Right atrium auricular region (tissue), 2 donors: ENCODE data around the gene C22orf23. TPM values are rescaled to one million over a fixed set of nuclear protein-coding genes. Genes with fewer than 3 reads are reported as not detected.

Experiments used
- DNase-seq: peaks from one replicate; pipeline ENCODE4 v3.0.0-alpha.2; 2019; ENCODE audit warnings: low spot score
- H3K27ac ChIP-seq, 2 donors: fragments of 200-600 bp; sonication (generic); 1 replicate in 1 of 2; 2 replicates in 1 of 2; pipeline ENCODE4 v1.5.1; 2016 to 2019
- H3K27me3 ChIP-seq, 2 donors: fragments of 200-600 bp; sonication (generic); one replicate each; pipeline versions ENCODE4 v1.5.1 to v1.6.0; 2017 to 2019
- H3K36me3 ChIP-seq: fragments of 200-600 bp; sonication (generic); one replicate; pipeline ENCODE4 v1.5.1; 2016
- H3K4me1 ChIP-seq, 2 donors: fragments of 200-600 bp; sonication (generic); one replicate each; pipeline versions ENCODE4 v1.5.1 to v1.6.0; 2017 to 2019
- H3K4me3 ChIP-seq, 2 donors: fragments of 200-600 bp; sonication (generic); 1 replicate in 1 of 2; 2 replicates in 1 of 2; pipeline ENCODE4 v1.5.1; 2017 to 2019; ENCODE audit warnings: mild to moderate bottlenecking in 1 of 2, moderate library complexity in 1 of 2
- H3K9me3 ChIP-seq, 2 donors: fragments of 200-600 bp; sonication (generic); one replicate each; pipeline ENCODE4 v1.5.1; 2019
- total RNA-seq, 2 donors: library from RNA; depleted of rRNA; stranded (reverse); fragments of >200 nt; gene quantifications; one replicate each; pipeline ENCODE4 v1.1.0, GENCODE V29; 2016
- TF ChIP-seq, protein P1 (sequence below), 2 donors: fragments of 200-600 bp; sonication (generic); IDR thresholded peaks; one replicate each; pipeline ENCODE4 v1.5.1; 2019; ENCODE audit warnings: antibody characterized with exemption in 2 of 2

C22orf23 gene
- total RNA-seq, 2 donors from 2014 or later, result 0.39 TPM; not detected in 1

DNA sequence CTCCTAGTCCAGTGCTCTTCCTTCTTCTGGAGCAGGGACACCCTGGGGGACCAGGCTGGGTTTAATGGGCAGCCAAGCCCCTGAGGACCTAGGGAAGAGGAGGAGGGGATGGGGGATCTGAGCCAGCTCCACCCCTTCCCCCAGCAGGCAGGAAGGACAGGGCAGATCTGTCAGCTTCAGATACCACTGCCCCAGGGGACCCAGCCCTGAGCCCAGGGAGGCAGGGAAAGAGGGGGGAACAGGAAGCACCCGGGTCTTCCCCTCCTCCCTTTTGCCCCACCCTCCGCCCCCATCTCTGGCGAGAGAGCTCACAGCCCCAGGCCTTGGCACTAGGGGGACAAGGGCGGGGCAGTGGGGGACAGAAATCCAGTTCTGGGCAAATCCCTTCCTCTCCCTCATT lies 42.7 kb upstream of the C22orf23 start:
- H3K9me3 ChIP-seq, result no peaks in the 10 kb centered on the region
- H3K4me1 ChIP-seq, result peaks cover 0 to 11% of the 10 kb centered on the region in 2 donors
- DNase-seq, result no peak
- H3K27me3 ChIP-seq, result no peaks in the 10 kb centered on the region
- no peak overlapping the region for H3K4me3 ChIP-seq
- H3K36me3 ChIP-seq, result no peaks in the 10 kb centered on the region
- H3K27ac ChIP-seq, result no peak overlapping the region
- TF ChIP-seq, protein P1, sequence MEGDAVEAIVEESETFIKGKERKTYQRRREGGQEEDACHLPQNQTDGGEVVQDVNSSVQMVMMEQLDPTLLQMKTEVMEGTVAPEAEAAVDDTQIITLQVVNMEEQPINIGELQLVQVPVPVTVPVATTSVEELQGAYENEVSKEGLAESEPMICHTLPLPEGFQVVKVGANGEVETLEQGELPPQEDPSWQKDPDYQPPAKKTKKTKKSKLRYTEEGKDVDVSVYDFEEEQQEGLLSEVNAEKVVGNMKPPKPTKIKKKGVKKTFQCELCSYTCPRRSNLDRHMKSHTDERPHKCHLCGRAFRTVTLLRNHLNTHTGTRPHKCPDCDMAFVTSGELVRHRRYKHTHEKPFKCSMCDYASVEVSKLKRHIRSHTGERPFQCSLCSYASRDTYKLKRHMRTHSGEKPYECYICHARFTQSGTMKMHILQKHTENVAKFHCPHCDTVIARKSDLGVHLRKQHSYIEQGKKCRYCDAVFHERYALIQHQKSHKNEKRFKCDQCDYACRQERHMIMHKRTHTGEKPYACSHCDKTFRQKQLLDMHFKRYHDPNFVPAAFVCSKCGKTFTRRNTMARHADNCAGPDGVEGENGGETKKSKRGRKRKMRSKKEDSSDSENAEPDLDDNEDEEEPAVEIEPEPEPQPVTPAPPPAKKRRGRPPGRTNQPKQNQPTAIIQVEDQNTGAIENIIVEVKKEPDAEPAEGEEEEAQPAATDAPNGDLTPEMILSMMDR (IDR thresholded peaks at IDR 0.05), result no peak

DNA sequence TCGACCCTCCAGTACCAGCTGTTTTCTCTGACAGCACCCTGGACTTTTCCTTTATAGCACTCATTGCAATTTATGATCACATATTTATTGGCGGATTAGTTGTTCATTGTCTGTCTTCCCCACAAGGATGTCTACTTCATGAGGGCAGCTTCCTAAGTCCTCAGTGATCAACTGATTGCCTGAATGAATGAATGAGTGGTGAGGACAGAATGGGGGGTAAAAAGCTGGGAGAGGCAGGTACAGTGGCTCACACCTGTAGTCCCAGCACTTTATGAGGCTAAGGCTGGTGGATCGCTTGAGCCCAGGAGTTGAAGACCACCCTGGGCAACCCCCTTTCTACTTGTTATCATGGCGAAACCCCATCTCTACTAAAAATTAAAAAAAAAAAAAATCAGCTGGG lies 42.1 kb upstream of the C22orf23 start:
- TF ChIP-seq, protein P1 (IDR thresholded peaks at IDR 0.05), result no peak
- H3K36me3 ChIP-seq, result no peaks in the 10 kb centered on the region
- no peak overlapping the region for H3K27ac ChIP-seq
- DNase-seq, result no peak
- no peaks in the 10 kb centered on the region for H3K9me3 ChIP-seq
- peaks cover 0 to 11% of the 10 kb centered on the region in 2 donors for H3K4me1 ChIP-seq
- no peaks in the 10 kb centered on the region for H3K27me3 ChIP-seq
- H3K4me3 ChIP-seq, result no peak overlapping the region

DNA sequence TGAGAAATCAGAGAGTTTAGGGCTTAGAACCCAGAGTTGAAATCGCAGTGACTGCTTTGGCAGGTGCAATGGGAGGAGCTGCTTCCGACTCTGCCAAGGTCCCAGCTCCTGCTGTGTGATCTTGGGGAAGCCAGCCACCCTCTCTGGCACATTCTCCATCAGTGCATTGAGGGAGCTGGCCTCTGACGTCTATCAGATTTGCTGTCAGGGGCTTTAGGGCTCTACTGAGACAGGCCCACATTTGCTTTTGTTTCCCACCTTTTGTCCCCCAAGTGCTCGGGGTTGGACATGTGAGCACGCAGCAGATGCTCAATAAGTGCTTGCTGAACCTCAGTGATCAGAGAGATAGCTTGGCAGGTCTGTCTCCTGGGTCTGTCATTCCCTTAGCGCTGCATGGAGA lies 41.6 kb upstream of the C22orf23 start:
- H3K27ac ChIP-seq, result no peak overlapping the region
- TF ChIP-seq, protein P1 (IDR thresholded peaks at IDR 0.05), result no peak
- H3K4me1 ChIP-seq, result peaks cover 0 to 13% of the 10 kb centered on the region in 2 donors
- H3K4me3 ChIP-seq, result no peak overlapping the region
- DNase-seq, result no peak
- no peaks in the 10 kb centered on the region for H3K27me3 ChIP-seq
- H3K9me3 ChIP-seq, result no peaks in the 10 kb centered on the region
- H3K36me3 ChIP-seq, result no peaks in the 10 kb centered on the region

DNA sequence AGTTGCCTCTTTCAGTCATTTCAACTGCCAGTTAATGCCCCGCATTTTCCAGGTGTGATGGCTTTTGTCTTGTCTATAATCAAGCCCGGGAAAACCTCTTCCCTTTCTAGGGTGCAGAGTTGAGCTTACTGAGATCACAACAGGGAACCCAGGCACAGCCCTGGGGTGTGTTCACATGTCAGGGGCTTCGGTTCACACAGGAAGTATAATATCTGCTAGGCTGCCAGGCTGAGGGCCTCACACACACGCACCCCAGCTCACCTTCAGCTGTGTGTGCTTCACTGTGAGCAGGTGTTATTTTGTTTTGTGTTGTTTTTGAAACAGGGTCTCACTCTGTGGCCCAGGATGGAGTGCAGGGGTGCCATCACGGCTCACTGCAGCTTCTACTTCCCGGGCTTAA lies 40.6 kb upstream of the C22orf23 start:
- H3K27me3 ChIP-seq, result no peaks in the 10 kb centered on the region
- H3K4me1 ChIP-seq, result peaks cover 0 to 12% of the 10 kb centered on the region in 2 donors
- H3K27ac ChIP-seq, result no peak overlapping the region
- DNase-seq, result no peak
- no peaks in the 10 kb centered on the region for H3K9me3 ChIP-seq
- TF ChIP-seq, protein P1 (IDR thresholded peaks at IDR 0.05), result no peak
- no peaks in the 10 kb centered on the region for H3K36me3 ChIP-seq
- H3K4me3 ChIP-seq, result no peak overlapping the region

DNA sequence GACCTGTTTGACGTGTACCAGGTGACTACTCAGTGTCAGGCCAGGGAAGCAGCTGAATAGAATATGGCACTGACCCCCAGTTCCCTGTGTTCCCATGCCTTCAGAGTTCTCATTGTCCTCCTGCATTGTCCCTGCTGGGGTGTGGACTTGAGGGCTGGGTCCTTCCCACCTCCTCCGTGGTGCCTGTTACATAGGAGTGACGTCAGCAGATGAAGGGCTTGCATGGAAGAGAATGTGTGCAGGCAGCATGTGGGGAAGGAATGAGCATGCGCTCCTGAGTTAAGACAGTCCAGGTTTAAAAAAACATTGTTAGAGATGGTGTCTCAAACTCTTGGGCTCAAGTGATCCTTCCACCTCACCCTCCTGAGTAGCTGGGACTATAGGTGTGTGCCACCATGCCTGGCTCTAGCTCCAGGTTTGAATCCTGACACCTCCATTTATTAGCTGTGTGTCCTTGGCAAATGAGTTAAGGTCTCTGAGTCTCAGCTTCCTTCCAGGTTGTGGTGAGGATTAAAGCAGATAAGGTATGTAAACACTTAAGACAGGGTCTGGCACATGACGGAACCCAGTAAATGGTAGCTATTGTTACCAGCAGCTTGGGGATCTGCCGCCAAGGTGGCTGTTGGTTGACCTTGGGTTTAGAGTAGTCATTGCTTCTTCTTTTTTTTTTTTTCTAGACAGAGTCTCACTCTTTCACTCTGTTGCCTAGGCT lies 38.5 kb upstream of the C22orf23 start:
- no peak for DNase-seq
- H3K36me3 ChIP-seq, result no peaks in the 10 kb centered on the region
- H3K4me1 ChIP-seq, result peaks cover 0 to 12% of the 10 kb centered on the region in 2 donors
- H3K27me3 ChIP-seq, result no peaks in the 10 kb centered on the region
- no peaks in the 10 kb centered on the region for H3K9me3 ChIP-seq
- H3K27ac ChIP-seq, result no peak overlapping the region
- TF ChIP-seq, protein P1 (IDR thresholded peaks at IDR 0.05), result no peak
- H3K4me3 ChIP-seq, result no peak overlapping the region

DNA sequence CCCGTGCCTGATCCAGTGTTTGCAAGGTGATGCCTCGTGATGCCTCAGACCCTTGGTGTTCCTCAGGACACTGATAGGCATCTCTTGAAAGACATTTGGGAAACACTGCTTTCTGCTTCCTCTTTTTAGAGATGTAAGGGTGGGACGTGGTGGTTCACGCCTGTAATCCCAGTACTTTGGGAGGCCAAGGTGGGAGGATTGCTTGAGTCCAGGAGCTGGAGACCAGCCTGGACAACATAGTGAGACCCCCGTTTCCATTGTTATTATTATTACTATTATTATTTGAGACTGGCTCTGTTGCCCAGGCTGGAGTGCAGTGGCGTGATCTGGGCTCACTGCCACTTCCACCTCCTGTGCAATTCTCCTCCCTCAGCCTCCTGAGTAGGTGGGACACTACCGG lies 37.5 kb upstream of the C22orf23 start:
- H3K27me3 ChIP-seq, result no peaks in the 10 kb centered on the region
- TF ChIP-seq, protein P1 (IDR thresholded peaks at IDR 0.05), result no peak

More for the DNA sequence above, 37.5 kb upstream of the C22orf23 start:
- no peak for DNase-seq
- Histone ChIP-seq H3K4me1 (peaks cover 0 to 7% of the 10 kb centered on the region in 2 donors), H3K4me3 (no peak overlapping the region), H3K36me3 (no peaks in the 10 kb centered on the region), H3K27ac (no peak overlapping the region), H3K9me3 (no peaks in the 10 kb centered on the region)
